Measurements from ENCODE around the gene GLRB. TPM values are rescaled to one million over a fixed set of nuclear protein-coding genes. Genes with fewer than 3 reads are reported as not detected.

Gene GLRB
- total and polyA plus RNA-seq, 9 of the 15 experiments (the other 6 are each of a cell fraction or from before 2014, with no cell fraction given): not detected

GRCh38 chr4:157220371-157220881, 144.5 kb downstream of the GLRB start, which contains the start of gene GRIA2 (continued):
- TF ChIP-seq, protein P1, sequence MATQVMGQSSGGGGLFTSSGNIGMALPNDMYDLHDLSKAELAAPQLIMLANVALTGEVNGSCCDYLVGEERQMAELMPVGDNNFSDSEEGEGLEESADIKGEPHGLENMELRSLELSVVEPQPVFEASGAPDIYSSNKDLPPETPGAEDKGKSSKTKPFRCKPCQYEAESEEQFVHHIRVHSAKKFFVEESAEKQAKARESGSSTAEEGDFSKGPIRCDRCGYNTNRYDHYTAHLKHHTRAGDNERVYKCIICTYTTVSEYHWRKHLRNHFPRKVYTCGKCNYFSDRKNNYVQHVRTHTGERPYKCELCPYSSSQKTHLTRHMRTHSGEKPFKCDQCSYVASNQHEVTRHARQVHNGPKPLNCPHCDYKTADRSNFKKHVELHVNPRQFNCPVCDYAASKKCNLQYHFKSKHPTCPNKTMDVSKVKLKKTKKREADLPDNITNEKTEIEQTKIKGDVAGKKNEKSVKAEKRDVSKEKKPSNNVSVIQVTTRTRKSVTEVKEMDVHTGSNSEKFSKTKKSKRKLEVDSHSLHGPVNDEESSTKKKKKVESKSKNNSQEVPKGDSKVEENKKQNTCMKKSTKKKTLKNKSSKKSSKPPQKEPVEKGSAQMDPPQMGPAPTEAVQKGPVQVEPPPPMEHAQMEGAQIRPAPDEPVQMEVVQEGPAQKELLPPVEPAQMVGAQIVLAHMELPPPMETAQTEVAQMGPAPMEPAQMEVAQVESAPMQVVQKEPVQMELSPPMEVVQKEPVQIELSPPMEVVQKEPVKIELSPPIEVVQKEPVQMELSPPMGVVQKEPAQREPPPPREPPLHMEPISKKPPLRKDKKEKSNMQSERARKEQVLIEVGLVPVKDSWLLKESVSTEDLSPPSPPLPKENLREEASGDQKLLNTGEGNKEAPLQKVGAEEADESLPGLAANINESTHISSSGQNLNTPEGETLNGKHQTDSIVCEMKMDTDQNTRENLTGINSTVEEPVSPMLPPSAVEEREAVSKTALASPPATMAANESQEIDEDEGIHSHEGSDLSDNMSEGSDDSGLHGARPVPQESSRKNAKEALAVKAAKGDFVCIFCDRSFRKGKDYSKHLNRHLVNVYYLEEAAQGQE (IDR thresholded peaks at IDR 0.05; ENCODE audit: borderline replicate concordance): peak; percentile 86
- TF ChIP-seq, protein P1 (CRISPR knock-in tag; IDR thresholded peaks at IDR 0.05; ENCODE audit: low read depth): peak; percentile 90
- TF ChIP-seq ZNF282 (CRISPR knock-in tag; IDR thresholded peaks at IDR 0.05): no peak
- TF ChIP-seq TFAM (CRISPR knock-in tag; conservative IDR thresholded peaks at IDR 0.05): no peak

Data from K562 (cell line).